Ovary (tissue), 9 donors: ENCODE results near the gene MCM7. TPM values are rescaled to one million over a fixed set of nuclear protein-coding genes. Genes with fewer than 3 reads are reported as not detected.
"Not testable (repeated sequence)": the region's sequence is repeated elsewhere in the genome, so short reads cannot be mapped to it uniquely, and the experiment has no call there.

ENCODE experiments used
- DNase-seq, 5 donors: peaks; one replicate each; pipeline ENCODE4 v3.0.0-alpha.2; 2019 to 2020
- H3K27ac ChIP-seq, 2 donors: fragments of 200-600 bp; one replicate each; pipeline versions ENCODE4 v1.5.1 to v1.8.0; 2019 to 2022
- H3K27me3 ChIP-seq: fragments of 200-600 bp; one replicate; pipeline ENCODE4 v1.8.0; 2022
- H3K36me3 ChIP-seq: fragments of 200-600 bp; sonication (generic); one replicate; pipeline ENCODE4 v1.5.1; 2019
- H3K4me1 ChIP-seq: one replicate; pipeline ENCODE4 v1.8.1; 2013; ENCODE audit warnings: mild to moderate bottlenecking, moderate library complexity; ENCODE audit not compliant: insufficient read depth
- H3K4me3 ChIP-seq: fragments of 200-600 bp; sonication (generic); one replicate; pipeline ENCODE4 v1.5.1; 2017
- H3K9me3 ChIP-seq, 2 donors: fragments of 200-600 bp in 1 of 2; sonication (generic) in 1 of 2; one replicate each; pipeline versions ENCODE4 v1.5.1 to v1.8.1; 2013 to 2019; ENCODE audit warnings: mild to moderate bottlenecking in 1 of 2, moderate library complexity in 1 of 2
- EP300 ChIP-seq: sonication (generic); formaldehyde crosslinking; IDR thresholded peaks from one replicate; pipeline ENCODE4 v1.6.1; 2017; ENCODE audit warnings: antibody characterized with exemption
- POLR2A ChIP-seq: fragments of 450-650 bp; IDR thresholded peaks from one replicate; pipeline ENCODE4 v1.6.1; 2017; ENCODE audit warnings: antibody characterized with exemption, mild to moderate bottlenecking, moderate library complexity
- WGBS, 3 donors: extraction: QIAGEN DNeasy Blood & Tissue Kit in 1 of 3; methylation state at CpG; one replicate each; pipeline versions ENCODE4 v1.1.5 to v1.1.7; 2013 to 2017; 5-methylcytosine and 5-hydroxymethylcytosine counted together
- intact Hi-C, 4 donors: fragments of 100-400 bp; cut with DNase I; formaldehyde crosslinking; loops; one replicate each; pipeline versions ENCODE4 v1.11.0 to v1.15.1; 2022 to 2023
- polyA plus RNA-seq, 2 donors: library from polyadenylated mRNA; stranded (reverse); fragments of 200-250 nt in 1 of 2; fragments of 350-450 nt in 1 of 2; fragmentation: Illumina TruSeq in 1 of 2; extraction: RNeasy Lipid Tissue Mini Kit (QIAGEN cat#74804) in 1 of 2; gene quantifications; one replicate each; pipeline ENCODE4 v1.2.3, GENCODE V29; 2013 to 2014
- total RNA-seq, 7 donors: library from RNA; depleted of rRNA in 2 of 7; stranded (reverse); fragments of >200 nt in 2 of 7; fragmentation: NEBNext Ultra II Directional in 3 of 7; extraction: Animal tissue kit (Norgen Biotek cat#: 25700) in 3 of 7; gene quantifications; one replicate each; pipeline versions ENCODE4 v1.1.0 to v1.2.4, GENCODE V29; 2016 to 2023
- TF ChIP-seq, protein P1 (sequence below), 3 donors: fragments of 450-650 bp in 2 of 3; fragments of 200-600 bp in 1 of 3; IDR thresholded peaks; one replicate each; pipeline versions ENCODE4 v1.5.1 to v1.8.0; 2016 to 2022; ENCODE audit warnings: antibody characterized with exemption in 3 of 3, mild to moderate bottlenecking in 1 of 3
- donor health status: DM: no; HTN: no; CAD: no; lungs with moderate emphysema.
- donor health status: DM: no; HTN: no; CAD: no.
- donor health status: Bipolar disorder and iron deficiency.
- donor health status: DM: yes; HTN: yes; CAD: no.
- donor health status: DM: no; HTN: no; CAD: no.
- donor health status: DM: yes; HTN: yes; CAD: no.

The MCM7 gene
- total and polyA plus RNA-seq, 9 donors, result 24.4 to 79.7 (median 44.1) TPM

DNA sequence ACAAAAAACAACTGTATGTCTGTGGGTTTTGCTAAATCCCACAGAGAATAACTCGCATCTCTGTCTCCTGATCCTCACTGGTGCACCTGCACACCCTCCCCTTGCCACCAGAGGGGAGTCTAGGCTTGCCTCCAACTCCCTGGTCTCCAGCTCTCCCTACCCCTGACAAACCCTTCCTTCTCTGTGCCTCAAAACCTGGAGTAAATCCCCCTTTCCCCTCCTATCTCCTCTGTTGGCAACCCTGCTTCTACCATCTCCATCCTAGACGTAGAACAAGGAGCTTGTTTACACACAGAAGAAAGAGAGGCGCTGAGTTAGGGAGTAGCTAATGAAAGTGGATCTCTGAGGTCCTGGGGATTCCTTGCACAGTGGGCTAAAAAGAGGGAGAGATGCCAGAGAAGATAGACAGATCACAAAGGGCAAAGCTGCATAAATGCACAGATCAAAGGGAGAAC is 31.5 kb upstream of the MCM7 start:
- no peaks in the 10 kb centered on the region for H3K27me3 ChIP-seq
- WGBS, 3 donors, result 21 to 32% (median 24%) methylated on average over 3 of the region's 3 CpGs
- H3K9me3 ChIP-seq, result no peaks in the 10 kb centered on the region
- intact Hi-C loops, result loop anchor here in 3 of 4 donors (5.0 to 10.0 kb wide), 2 partner anchors 82 to 90 kb away; partner anchors contain the start of gene PVRIG (in 2 of the 3)
- H3K27ac ChIP-seq, result no peak overlapping the region
- peaks cover 2% of the 10 kb centered on the region for H3K4me1 ChIP-seq
- TF ChIP-seq, protein P1, sequence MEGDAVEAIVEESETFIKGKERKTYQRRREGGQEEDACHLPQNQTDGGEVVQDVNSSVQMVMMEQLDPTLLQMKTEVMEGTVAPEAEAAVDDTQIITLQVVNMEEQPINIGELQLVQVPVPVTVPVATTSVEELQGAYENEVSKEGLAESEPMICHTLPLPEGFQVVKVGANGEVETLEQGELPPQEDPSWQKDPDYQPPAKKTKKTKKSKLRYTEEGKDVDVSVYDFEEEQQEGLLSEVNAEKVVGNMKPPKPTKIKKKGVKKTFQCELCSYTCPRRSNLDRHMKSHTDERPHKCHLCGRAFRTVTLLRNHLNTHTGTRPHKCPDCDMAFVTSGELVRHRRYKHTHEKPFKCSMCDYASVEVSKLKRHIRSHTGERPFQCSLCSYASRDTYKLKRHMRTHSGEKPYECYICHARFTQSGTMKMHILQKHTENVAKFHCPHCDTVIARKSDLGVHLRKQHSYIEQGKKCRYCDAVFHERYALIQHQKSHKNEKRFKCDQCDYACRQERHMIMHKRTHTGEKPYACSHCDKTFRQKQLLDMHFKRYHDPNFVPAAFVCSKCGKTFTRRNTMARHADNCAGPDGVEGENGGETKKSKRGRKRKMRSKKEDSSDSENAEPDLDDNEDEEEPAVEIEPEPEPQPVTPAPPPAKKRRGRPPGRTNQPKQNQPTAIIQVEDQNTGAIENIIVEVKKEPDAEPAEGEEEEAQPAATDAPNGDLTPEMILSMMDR (IDR thresholded peaks at IDR 0.05), result peak; percentile 37 to 52 (median 48)
- no peak for TF ChIP-seq EP300
- H3K36me3 ChIP-seq, result no peaks in the 10 kb centered on the region
- H3K4me3 ChIP-seq, result no peak overlapping the region
- peak in 3 of 5 donors; percentile 48 to 72 (median 53) for DNase-seq

DNA sequence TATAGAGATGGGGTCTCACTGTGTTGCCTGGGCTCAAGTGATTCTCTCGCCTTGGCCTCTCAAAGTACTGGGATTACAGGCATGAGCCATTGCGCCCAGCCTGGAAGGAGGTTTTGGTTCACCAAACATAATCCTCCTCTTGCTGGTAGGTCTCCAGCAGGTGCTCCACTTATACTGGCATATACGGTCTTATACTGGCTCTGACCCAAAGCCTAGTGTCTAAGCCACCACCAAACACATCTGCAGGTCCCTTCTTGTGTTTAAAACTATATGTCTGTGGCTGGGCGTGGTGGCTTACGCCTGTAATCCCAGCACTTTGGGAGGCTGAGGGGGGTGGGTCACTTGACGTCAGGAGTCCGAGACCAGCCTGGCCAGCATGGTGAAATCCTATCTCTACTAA is 30.9 kb upstream of the MCM7 start:
- WGBS, 3 donors, result 70 to 74% (median 72%) methylated on average over 7 of the region's 7 CpGs
- Histone ChIP-seq H3K27ac (no peak overlapping the region), H3K36me3 (no peaks in the 10 kb centered on the region), H3K27me3 (no peaks in the 10 kb centered on the region), H3K4me3 (no peak overlapping the region), H3K9me3 (no peaks in the 10 kb centered on the region), H3K4me1 (peaks cover 3% of the 10 kb centered on the region)
- DNase-seq, result no peak
- TF ChIP-seq POLR2A, result no peak
- no peak for TF ChIP-seq EP300
- TF ChIP-seq, protein P1 (IDR thresholded peaks at IDR 0.05), result no peak
- intact Hi-C loops, result loop anchor here in 3 of 4 donors (5.0 to 10.0 kb wide), 2 partner anchors 83 to 90 kb away; partner anchors contain the start of gene PVRIG (in 2 of the 3)

DNA sequence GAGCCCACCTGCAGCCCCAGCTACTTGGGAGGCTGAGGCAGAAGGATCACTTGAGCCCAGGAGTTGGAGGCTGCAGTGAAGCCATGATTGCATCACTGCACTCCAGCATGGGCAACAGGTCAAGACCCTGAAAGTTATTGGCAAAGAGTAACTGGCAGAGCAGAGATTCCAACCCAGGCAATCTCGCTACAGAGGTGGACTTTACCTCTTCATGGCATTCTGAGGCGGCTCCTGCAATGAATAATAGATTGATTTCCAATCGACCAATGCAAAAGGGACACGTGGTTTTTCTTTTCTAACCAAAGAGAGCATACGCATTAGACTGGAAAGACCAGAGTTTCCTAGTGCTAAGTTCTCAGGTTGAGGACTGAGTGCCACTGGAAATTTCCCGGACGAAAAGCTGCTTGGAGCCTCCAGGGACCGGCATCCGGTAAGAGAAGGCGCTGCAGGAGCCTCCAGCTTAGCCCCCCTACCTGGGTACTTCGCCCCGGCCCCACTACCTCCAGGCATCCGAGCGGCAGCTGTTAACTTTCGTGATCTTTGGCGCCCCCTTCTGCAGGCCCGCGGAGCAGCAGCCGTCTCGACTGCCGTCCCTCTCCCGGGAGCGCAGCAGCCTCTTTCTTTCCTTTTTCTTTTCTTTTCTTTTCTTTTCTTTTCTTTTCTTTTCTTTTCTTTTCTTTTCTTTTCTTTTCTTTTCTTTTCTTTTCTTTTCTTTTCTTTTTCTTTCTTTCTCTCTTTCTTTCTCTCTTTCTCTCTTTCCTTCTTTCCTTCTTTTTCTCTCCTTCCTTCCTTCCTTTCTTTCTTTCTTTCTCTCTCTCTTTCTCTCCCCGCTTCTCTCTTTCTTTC is 29.6 kb upstream of the MCM7 start:
- peak; percentile 62 to 86 (median 81) for DNase-seq
- no peaks in the 10 kb centered on the region for H3K36me3 ChIP-seq
- no peak overlapping the region for H3K4me3 ChIP-seq
- H3K27me3 ChIP-seq, result no peaks in the 10 kb centered on the region
- TF ChIP-seq EP300, result no peak
- TF ChIP-seq, protein P1 (IDR thresholded peaks at IDR 0.05), result peak; percentile 65 to 67 (median 66)
- H3K27ac ChIP-seq, result no peak overlapping the region
- no peaks in the 10 kb centered on the region for H3K9me3 ChIP-seq
- peaks cover 3% of the 10 kb centered on the region for H3K4me1 ChIP-seq
- intact Hi-C loops, result loop anchor here in 3 of 4 donors (5.0 to 10.0 kb wide), 2 partner anchors 84 to 91 kb away; partner anchors contain the start of gene PVRIG (in 2 of the 3)
- 11% methylated on average over 24 of the region's 24 CpGs for WGBS, 3 donors

DNA sequence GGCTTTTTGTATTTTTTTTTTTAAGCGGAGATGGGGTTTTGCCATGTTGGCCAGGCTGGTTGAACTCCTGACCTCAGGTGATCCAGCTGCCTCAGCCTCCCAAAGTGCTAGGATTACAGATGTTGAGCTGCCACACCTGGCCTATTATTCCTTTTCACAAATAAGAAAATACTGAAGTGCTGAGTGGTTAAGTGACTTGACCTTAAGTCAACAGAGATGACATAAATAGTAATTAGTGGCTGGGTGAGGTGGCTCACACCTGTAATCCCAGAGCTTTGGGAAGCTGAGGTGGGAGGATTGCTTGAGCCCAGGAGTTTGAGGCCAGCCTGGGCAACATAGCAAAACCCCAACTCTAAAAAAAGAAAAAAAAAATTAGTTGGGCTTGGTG is 29.0 kb upstream of the MCM7 start:
- not testable (repeated sequence) for H3K9me3 ChIP-seq, H3K4me1 ChIP-seq, H3K36me3 ChIP-seq, H3K27me3 ChIP-seq, H3K27ac ChIP-seq, H3K4me3 ChIP-seq, DNase-seq
- WGBS, 3 donors, result 87 to 100% (median 100%) methylated on average over 1 of the region's 1 CpG
- intact Hi-C loops, result loop anchor here in 3 of 4 donors (5.0 to 10.0 kb wide), 2 partner anchors 85 to 92 kb away; partner anchors contain the start of gene PVRIG (in 2 of the 3)

DNA sequence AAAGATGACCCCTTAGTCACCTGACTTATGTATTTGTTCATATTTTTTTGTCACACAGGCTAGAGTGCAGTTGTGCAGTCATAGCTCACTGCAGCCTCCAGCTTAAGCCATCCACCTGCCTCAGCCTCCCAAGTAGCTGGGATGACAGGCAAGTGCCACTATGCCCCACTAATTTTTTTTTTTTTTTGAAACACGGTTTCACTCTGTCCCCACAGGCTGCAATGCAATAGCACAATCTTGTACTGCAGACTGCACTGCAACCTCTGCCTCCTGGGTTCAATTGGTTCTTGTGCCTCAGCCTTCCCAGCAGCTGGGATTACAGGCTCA is 27.4 kb upstream of the MCM7 start:
- TF ChIP-seq EP300 (no peak), POLR2A (no peak)
- TF ChIP-seq, protein P1 (IDR thresholded peaks at IDR 0.05), result no peak
- H3K27ac ChIP-seq, result peak overlapping the region; percentile 89 to 95
- no peak for DNase-seq
- peaks cover 3% of the 10 kb centered on the region for H3K4me1 ChIP-seq
- no peaks in the 10 kb centered on the region for H3K27me3 ChIP-seq
- H3K36me3 ChIP-seq, result no peaks in the 10 kb centered on the region
- intact Hi-C loops, result no loop called here
- H3K4me3 ChIP-seq, result no peak overlapping the region
- H3K9me3 ChIP-seq, result no peaks in the 10 kb centered on the region
- 46 to 67% (median 63%) methylated on average over 1 of the region's 1 CpG for WGBS, 3 donors
